Measurements from ENCODE around the gene OR7A17.

OR7A17 gene

DNA sequence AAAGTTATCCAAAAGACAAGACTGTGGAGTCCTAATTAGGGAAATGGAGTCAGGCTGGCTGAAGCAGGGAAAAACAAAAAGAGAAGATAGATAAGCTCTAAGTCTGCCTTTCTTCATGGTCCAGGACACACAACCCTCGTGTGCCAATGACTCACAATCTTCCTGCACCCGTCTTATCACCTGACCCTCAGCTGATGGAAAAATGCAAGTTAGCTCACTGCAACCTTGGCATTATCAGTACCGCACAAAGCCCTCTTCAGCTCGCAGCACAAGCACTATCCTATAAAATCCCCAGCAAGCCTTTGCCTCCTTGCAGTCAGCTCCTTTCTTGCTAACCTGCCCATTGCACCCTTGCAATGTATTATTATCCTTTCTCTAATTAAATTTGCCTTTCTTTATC is 55.2 kb downstream of the OR7A17 start:
- H4K20me1 ChIP-seq (ENCODE audit: control insufficient read depth, insufficient read depth, low read depth, low read length), result no peaks in the 10 kb centered on the region
- 0 out of 2 replicates have a peak, but pooled peaks cover 5% of the 10 kb centered on the region for H3K27me3 ChIP-seq (ENCODE audit: control insufficient read depth, low read length)
- no peak for TF ChIP-seq EZH2phosphoT487 (IDR thresholded peaks at IDR 0.05; ENCODE audit: borderline replicate concordance, low read length)
- TF ChIP-seq, protein P1, sequence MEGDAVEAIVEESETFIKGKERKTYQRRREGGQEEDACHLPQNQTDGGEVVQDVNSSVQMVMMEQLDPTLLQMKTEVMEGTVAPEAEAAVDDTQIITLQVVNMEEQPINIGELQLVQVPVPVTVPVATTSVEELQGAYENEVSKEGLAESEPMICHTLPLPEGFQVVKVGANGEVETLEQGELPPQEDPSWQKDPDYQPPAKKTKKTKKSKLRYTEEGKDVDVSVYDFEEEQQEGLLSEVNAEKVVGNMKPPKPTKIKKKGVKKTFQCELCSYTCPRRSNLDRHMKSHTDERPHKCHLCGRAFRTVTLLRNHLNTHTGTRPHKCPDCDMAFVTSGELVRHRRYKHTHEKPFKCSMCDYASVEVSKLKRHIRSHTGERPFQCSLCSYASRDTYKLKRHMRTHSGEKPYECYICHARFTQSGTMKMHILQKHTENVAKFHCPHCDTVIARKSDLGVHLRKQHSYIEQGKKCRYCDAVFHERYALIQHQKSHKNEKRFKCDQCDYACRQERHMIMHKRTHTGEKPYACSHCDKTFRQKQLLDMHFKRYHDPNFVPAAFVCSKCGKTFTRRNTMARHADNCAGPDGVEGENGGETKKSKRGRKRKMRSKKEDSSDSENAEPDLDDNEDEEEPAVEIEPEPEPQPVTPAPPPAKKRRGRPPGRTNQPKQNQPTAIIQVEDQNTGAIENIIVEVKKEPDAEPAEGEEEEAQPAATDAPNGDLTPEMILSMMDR (IDR thresholded peaks at IDR 0.05; ENCODE audit: low read depth, low read length, poor library complexity, severe bottlenecking), result no peak
- no peaks in the 10 kb centered on the region for H3K36me3 ChIP-seq (ENCODE audit: control insufficient read depth, low read length)
- no peak overlapping the region for H3K27ac ChIP-seq (ENCODE audit: low read depth, low read length)
- no peak overlapping the region for H3K4me2 ChIP-seq (ENCODE audit: low read length)
- no peaks in the 10 kb centered on the region for H3K9me3 ChIP-seq (ENCODE audit: control insufficient read depth, insufficient read depth, low read length)
- no peaks in the 10 kb centered on the region for H3K9me2 ChIP-seq (replicated peaks; ENCODE audit: control insufficient read depth, low read length)
- H3K79me2 ChIP-seq (ENCODE audit: control insufficient read depth, low read length), result no peaks in the 10 kb centered on the region
- H3F3A ChIP-seq (ENCODE audit: control insufficient read depth, insufficient read depth), result no peaks in the 10 kb centered on the region
- H3K4me1 ChIP-seq (ENCODE audit: control insufficient read depth, low read length), result no peaks in the 10 kb centered on the region
- H3K4me3 ChIP-seq (ENCODE audit: low read length), result no peak overlapping the region

All from DOHH2 (cell line).